Endothelial cell of umbilical vein (primary cell): ENCODE data around the gene OGDH.

ENCODE experiments used
- CTCF ChIP-seq, 2 donors: IDR thresholded peaks; 1 replicate in 1 of 2; 2 replicates in 1 of 2; pipeline ENCODE4 v1.5.1; 2011; ENCODE audit warnings: low read length in 2 of 2, mild to moderate bottlenecking in 2 of 2, moderate library complexity in 2 of 2, control low read depth in 1 of 2, inconsistent platforms in 1 of 2, low read depth in 1 of 2; ENCODE audit not compliant: insufficient read depth in 1 of 2; ENCODE audit errors: extremely low read depth in 1 of 2
- MAX ChIP-seq: IDR thresholded peaks from 2 replicates; pipeline ENCODE4 v1.6.1; 2011; ENCODE audit not compliant: insufficient read depth, insufficient read length
- POLR2A ChIP-seq: IDR thresholded peaks from 2 replicates; pipeline ENCODE4 v1.6.1; 2012; ENCODE audit warnings: low read depth, mild to moderate bottlenecking, control low read depth, low read length
- POLR2AphosphoS5 ChIP-seq: IDR thresholded peaks from 2 replicates; pipeline ENCODE4 v1.6.1; 2012; ENCODE audit warnings: low read depth, mild to moderate bottlenecking, control low read depth, low read length, moderate library complexity; ENCODE audit not compliant: insufficient read depth

- TF ChIP-seq POLR2A (no peak), CTCF (IDR thresholded peaks at IDR 0.05; ENCODE audit: extremely low read depth in 1 of 2, insufficient read depth in 1 of 2, low read depth in 1 of 2, low read length in 2 of 2) (no peak), MAX (no peak), POLR2AphosphoS5 (no peak)
These were observed 7.2 kb upstream of the OGDH start for GRCh38 chr7:44599222-44599621.
